Activated T-helper 2 cell treated with anti-CD3 and anti-CD28 coated beads, Interferon-gamma antibody, Interleukin-2, Interleukin-4, amounts not matched to agents 10 μg/mL and 5 μg/mL and 100 μg/mL, durations not matched to agents 14 hours and 24 hours and 36 hours (primary cell): ENCODE measurements around the gene CCDC177. TPM values are rescaled to one million over a fixed set of nuclear protein-coding genes. Genes with fewer than 3 reads are reported as not detected.

Experiments
- DNase-seq: peaks from one replicate; pipeline ENCODE4 v3.0.0; 2021; ENCODE audit warnings: low spot score
- H3K27ac Mint-ChIP-seq: one replicate; pipeline ENCODE4 v1.8.0; 2021; ENCODE audit warnings: mixed read lengths
- H3K27me3 Mint-ChIP-seq: one replicate; pipeline ENCODE4 v1.8.0; 2021; ENCODE audit warnings: low read depth, mixed read lengths
- H3K36me3 Mint-ChIP-seq: one replicate; pipeline ENCODE4 v1.8.0; 2021; ENCODE audit warnings: low read depth, mixed read lengths
- H3K4me1 Mint-ChIP-seq: one replicate; pipeline ENCODE4 v1.8.0; 2021; ENCODE audit warnings: low read depth, mixed read lengths
- H3K4me3 Mint-ChIP-seq: one replicate; pipeline ENCODE4 v1.8.0; 2021; ENCODE audit warnings: low read depth, mild to moderate bottlenecking, moderate library complexity, mixed read lengths
- H3K9me3 Mint-ChIP-seq: one replicate; pipeline ENCODE4 v1.8.0; 2021; ENCODE audit warnings: mixed read lengths
- intact Hi-C: fragments of 100-400 bp; cut with micrococcal nuclease; formaldehyde crosslinking; loops from one replicate; pipeline ENCODE4 v1.15.1; 2023
- total RNA-seq: library from RNA; stranded (reverse); gene quantifications from 2 replicates; pipeline ENCODE4 v1.2.3, GENCODE V29; 2022

CCDC177 gene
- total RNA-seq, 1 donor from 2014 or later: not detected

DNA sequence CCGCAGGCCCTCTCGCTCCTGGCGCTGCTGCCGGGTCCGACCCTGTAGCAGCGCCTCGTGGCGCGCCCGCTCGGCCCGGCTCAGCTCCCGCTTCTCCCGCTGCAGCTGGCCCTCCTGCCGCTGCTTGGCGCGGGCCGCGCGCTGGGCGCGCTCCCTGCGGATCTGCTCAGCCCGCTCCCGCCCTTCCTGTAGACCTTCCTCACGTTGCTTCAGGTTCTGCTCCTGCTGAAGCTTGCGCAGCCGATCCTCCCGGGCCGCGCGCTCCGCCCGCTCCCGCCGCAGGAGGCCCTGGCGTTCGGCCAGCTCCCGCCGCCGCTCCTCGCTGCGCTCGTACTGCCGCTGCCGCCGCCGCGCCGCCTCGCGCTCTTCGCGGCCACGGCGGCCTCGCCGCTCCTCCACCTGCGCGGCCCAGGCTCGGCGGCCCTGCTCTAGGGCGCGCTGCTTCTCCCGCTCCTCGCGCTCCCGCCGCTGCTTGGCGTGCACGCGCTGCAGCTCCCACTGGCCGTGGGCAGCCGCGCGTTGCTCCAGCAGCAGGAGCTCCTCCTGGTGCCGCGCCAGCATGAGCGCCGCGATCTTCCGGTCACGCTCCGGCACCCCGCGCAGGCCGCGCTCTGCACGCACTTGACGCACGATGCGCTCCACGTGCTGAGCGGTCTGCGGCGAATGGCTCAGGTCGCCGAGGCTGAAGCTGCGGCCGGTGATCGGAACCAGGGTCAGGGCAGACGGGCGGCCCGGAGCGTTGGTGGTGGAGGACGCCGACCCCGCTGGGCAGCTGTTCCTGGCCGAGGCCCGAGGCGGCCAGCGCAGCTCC is 2.4 kb downstream of the CCDC177 start:
- intact Hi-C loops: loop anchor here (5.0 to 10.0 kb wide), 2 partner anchors 35 to 97 kb away; no protein-coding TSS in a partner anchor
- H3K27me3 Mint-ChIP-seq: peaks cover 70% of the 10 kb centered on the region
- no peak overlapping the region for H3K27ac Mint-ChIP-seq
- no peaks in the 10 kb centered on the region for H3K36me3 Mint-ChIP-seq
- H3K4me1 Mint-ChIP-seq: peaks cover 9% of the 10 kb centered on the region
- H3K9me3 Mint-ChIP-seq: no peaks in the 10 kb centered on the region
- DNase-seq: no peak
- no peak overlapping the region for H3K4me3 Mint-ChIP-seq

GRCh38 chr14:69571449-69572029 is 3.1 kb downstream of the CCDC177 start:
- peaks cover 9% of the 10 kb centered on the region for H3K4me1 Mint-ChIP-seq

GRCh38 chr14:69570836-69571330 is 3.8 kb downstream of the CCDC177 start:
- H3K27me3 Mint-ChIP-seq: peaks cover 70% of the 10 kb centered on the region
- no peaks in the 10 kb centered on the region for H3K9me3 Mint-ChIP-seq
- H3K36me3 Mint-ChIP-seq: no peaks in the 10 kb centered on the region
- H3K4me1 Mint-ChIP-seq: peaks cover 9% of the 10 kb centered on the region
- H3K27ac Mint-ChIP-seq: no peak overlapping the region
- intact Hi-C loops: loop anchor here (5.0 to 10.0 kb wide), 2 partner anchors 34 to 96 kb away; no protein-coding TSS in a partner anchor
- DNase-seq: no peak
- H3K4me3 Mint-ChIP-seq: no peak overlapping the region

More at GRCh38 chr14:69571449-69572029, 3.1 kb downstream of the CCDC177 start:
- no peaks in the 10 kb centered on the region for H3K9me3 Mint-ChIP-seq
- DNase-seq: no peak
- H3K36me3 Mint-ChIP-seq: no peaks in the 10 kb centered on the region
- intact Hi-C loops: loop anchor here (5.0 to 10.0 kb wide), 2 partner anchors 34 to 97 kb away; no protein-coding TSS in a partner anchor
- no peak overlapping the region for H3K27ac Mint-ChIP-seq
- no peak overlapping the region for H3K4me3 Mint-ChIP-seq
- H3K27me3 Mint-ChIP-seq: peaks cover 69% of the 10 kb centered on the region

DNA sequence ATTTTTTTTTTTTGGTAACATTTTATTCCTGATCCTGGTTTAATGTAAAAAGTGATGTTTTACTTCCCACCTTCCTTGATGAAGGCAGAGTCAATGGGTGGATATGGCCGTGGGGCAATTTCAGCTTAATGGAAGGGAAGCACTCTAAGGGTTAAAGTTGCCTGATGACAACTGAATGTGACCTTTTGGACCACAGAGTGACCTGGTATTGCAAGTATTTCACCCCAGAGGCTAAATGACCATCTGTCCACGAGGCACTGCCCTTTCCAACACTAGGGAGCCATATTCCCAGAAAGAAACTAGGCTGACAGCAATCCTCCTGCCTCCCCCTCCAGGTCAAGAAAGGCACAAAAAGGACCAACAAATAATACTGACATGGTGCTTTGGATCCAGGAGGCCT is 4.8 kb downstream of the CCDC177 start:
- H3K27ac Mint-ChIP-seq: no peak overlapping the region
- H3K4me1 Mint-ChIP-seq: peaks cover 9% of the 10 kb centered on the region
- no peaks in the 10 kb centered on the region for H3K9me3 Mint-ChIP-seq
- H3K27me3 Mint-ChIP-seq: peaks cover 72% of the 10 kb centered on the region
- H3K4me3 Mint-ChIP-seq: no peak overlapping the region
- H3K36me3 Mint-ChIP-seq: no peaks in the 10 kb centered on the region
- DNase-seq: no peak
- intact Hi-C loops: loop anchor here (5.0 to 10.0 kb wide), 2 partner anchors 33 to 95 kb away; no protein-coding TSS in a partner anchor

- no peak overlapping the region for H3K4me3 Mint-ChIP-seq
- no peak overlapping the region for H3K27ac Mint-ChIP-seq
- peaks cover 72% of the 10 kb centered on the region for H3K27me3 Mint-ChIP-seq
- no peaks in the 10 kb centered on the region for H3K36me3 Mint-ChIP-seq
- intact Hi-C loops: no loop called here
- H3K9me3 Mint-ChIP-seq: no peaks in the 10 kb centered on the region
- H3K4me1 Mint-ChIP-seq: no peaks in the 10 kb centered on the region
- DNase-seq: no peak
These were observed 7.1 kb downstream of the CCDC177 start for GRCh38 chr14:69567563-69567962.

- peaks cover 60% of the 10 kb centered on the region for H3K27me3 Mint-ChIP-seq
These were observed 12.8 kb downstream of the CCDC177 start for GRCh38 chr14:69561893-69562292.

DNA sequence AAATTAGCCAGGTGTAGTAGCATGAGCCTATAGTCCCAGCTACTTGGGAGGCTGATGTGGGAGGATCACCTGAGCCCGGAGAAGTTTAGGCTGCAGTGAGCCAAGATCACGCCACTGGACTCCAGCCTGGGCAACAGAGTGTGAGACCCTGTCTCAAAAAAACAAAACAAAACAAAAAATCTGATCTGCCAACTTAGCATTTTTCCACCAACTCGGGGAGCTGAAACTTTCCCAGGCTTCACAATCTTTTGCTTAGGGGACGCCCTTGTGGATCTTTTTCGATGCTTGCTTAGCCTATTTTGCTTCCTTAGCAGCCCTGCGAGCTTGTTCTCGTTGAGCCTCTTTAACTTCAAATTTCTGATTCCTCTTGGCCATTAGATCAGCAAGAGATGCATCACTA is 13.8 kb downstream of the CCDC177 start:
- intact Hi-C loops: no loop called here
- H3K27me3 Mint-ChIP-seq: peaks cover 51% of the 10 kb centered on the region

More at GRCh38 chr14:69561893-69562292, 12.8 kb downstream of the CCDC177 start:
- Mint-ChIP-seq H3K4me1 (no peaks in the 10 kb centered on the region), H3K27ac (no peak overlapping the region), H3K4me3 (no peak overlapping the region), H3K36me3 (no peaks in the 10 kb centered on the region), H3K9me3 (no peaks in the 10 kb centered on the region)
- no peak for DNase-seq
- intact Hi-C loops: no loop called here

GRCh38 chr14:69559581-69560011 is 15.1 kb downstream of the CCDC177 start:
- Mint-ChIP-seq H3K4me1 (no peaks in the 10 kb centered on the region), H3K4me3 (no peak overlapping the region), H3K27me3 (peaks cover 41% of the 10 kb centered on the region), H3K36me3 (no peaks in the 10 kb centered on the region), H3K27ac (no peak overlapping the region), H3K9me3 (no peaks in the 10 kb centered on the region)
- intact Hi-C loops: no loop called here
- DNase-seq: no peak

More for the DNA sequence above, 13.8 kb downstream of the CCDC177 start:
- H3K4me3 Mint-ChIP-seq: no peak overlapping the region
- no peaks in the 10 kb centered on the region for H3K4me1 Mint-ChIP-seq
- no peaks in the 10 kb centered on the region for H3K36me3 Mint-ChIP-seq
- H3K9me3 Mint-ChIP-seq: no peaks in the 10 kb centered on the region
- no peak for DNase-seq
- H3K27ac Mint-ChIP-seq: no peak overlapping the region

GRCh38 chr14:69558774-69559173 is 15.9 kb downstream of the CCDC177 start:
- no peak for DNase-seq
- Mint-ChIP-seq H3K36me3 (no peaks in the 10 kb centered on the region), H3K4me1 (no peaks in the 10 kb centered on the region), H3K4me3 (no peak overlapping the region), H3K27ac (no peak overlapping the region), H3K9me3 (no peaks in the 10 kb centered on the region), H3K27me3 (peaks cover 38% of the 10 kb centered on the region)
- intact Hi-C loops: no loop called here

DNA sequence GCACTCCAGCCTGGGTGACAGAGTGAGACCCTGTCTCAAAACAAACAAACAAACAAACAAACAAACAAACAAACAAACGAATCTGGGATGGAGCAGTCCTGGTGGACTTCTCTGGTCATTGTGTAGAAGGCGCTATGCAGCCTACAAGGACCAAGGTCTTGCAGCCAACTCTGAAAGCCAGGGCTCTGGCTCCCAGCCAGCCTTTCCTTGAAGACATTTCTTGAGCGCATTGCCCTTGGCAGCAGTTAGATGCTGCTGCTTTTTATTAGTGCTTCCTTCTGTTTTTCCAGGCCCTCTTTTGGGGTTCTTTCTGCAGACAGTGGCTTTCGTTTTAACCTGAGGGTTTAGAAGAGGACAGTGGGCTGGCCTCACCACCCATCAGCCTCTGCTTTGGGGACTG is 20.2 kb downstream of the CCDC177 start:
- H3K9me3 Mint-ChIP-seq: no peaks in the 10 kb centered on the region
- intact Hi-C loops: no loop called here
- H3K27me3 Mint-ChIP-seq: peaks cover 13% of the 10 kb centered on the region
- no peaks in the 10 kb centered on the region for H3K36me3 Mint-ChIP-seq
- H3K27ac Mint-ChIP-seq: no peak overlapping the region
- no peaks in the 10 kb centered on the region for H3K4me1 Mint-ChIP-seq
- no peak overlapping the region for H3K4me3 Mint-ChIP-seq
- DNase-seq: no peak

GRCh38 chr14:69553252-69553651 is 21.4 kb downstream of the CCDC177 start:
- H3K27ac Mint-ChIP-seq: no peak overlapping the region
- no peaks in the 10 kb centered on the region for H3K36me3 Mint-ChIP-seq
- H3K4me1 Mint-ChIP-seq: no peaks in the 10 kb centered on the region
- no peaks in the 10 kb centered on the region for H3K9me3 Mint-ChIP-seq
- intact Hi-C loops: no loop called here
- DNase-seq: no peak
- peaks cover 8% of the 10 kb centered on the region for H3K27me3 Mint-ChIP-seq
- no peak overlapping the region for H3K4me3 Mint-ChIP-seq

GRCh38 chr14:69551511-69551910 is 23.2 kb downstream of the CCDC177 start:
- no peak for DNase-seq
- no peak overlapping the region for H3K27ac Mint-ChIP-seq
- H3K4me3 Mint-ChIP-seq: no peak overlapping the region
- peaks cover 2% of the 10 kb centered on the region for H3K4me1 Mint-ChIP-seq
- H3K36me3 Mint-ChIP-seq: no peaks in the 10 kb centered on the region
- intact Hi-C loops: no loop called here
- H3K27me3 Mint-ChIP-seq: peaks cover 12% of the 10 kb centered on the region
- H3K9me3 Mint-ChIP-seq: no peaks in the 10 kb centered on the region

- no peak for DNase-seq
- Mint-ChIP-seq H3K27ac (no peak overlapping the region), H3K36me3 (no peaks in the 10 kb centered on the region), H3K27me3 (peaks cover 25% of the 10 kb centered on the region), H3K4me1 (peaks cover 10% of the 10 kb centered on the region), H3K9me3 (no peaks in the 10 kb centered on the region), H3K4me3 (no peak overlapping the region)
- intact Hi-C loops: no loop called here
These were observed 26.1 kb downstream of the CCDC177 start for GRCh38 chr14:69548566-69548965.
